Activated T-helper 9 cell treated with anti-CD3 and anti-CD28 coated beads, Interleukin-2, amount 50 U/mL, for 16 hours (primary cell): ENCODE data around the gene PLOD3.

Experiments used
- DNase-seq: peaks from one replicate; pipeline ENCODE4 v3.0.0-alpha.2; 2020; ENCODE audit warnings: low read depth

The PLOD3 gene

GRCh38 chr7:101179117-101179516 lies 38.3 kb downstream of the PLOD3 start:
- DNase-seq = no peak

- DNase-seq = no peak
These were observed 39.7 kb downstream of the PLOD3 start for GRCh38 chr7:101177644-101178043.

- no peak for DNase-seq
These were observed 41.7 kb downstream of the PLOD3 start for GRCh38 chr7:101175664-101176063.

- no peak for DNase-seq
These were observed 43.0 kb downstream of the PLOD3 start for GRCh38 chr7:101174322-101174854.

GRCh38 chr7:101173752-101174244 lies 43.6 kb downstream of the PLOD3 start:
- peak; percentile 35 for DNase-seq

- no peak for DNase-seq
These were observed 44.3 kb downstream of the PLOD3 start for GRCh38 chr7:101172854-101173751.

GRCh38 chr7:101172005-101172853 lies 45.2 kb downstream of the PLOD3 start:
- DNase-seq = no peak

GRCh38 chr7:101171442-101171837 lies 45.9 kb downstream of the PLOD3 start:
- DNase-seq = no peak

GRCh38 chr7:101170617-101171441 lies 46.6 kb downstream of the PLOD3 start:
- DNase-seq = no peak

GRCh38 chr7:101169838-101170551 lies 47.4 kb downstream of the PLOD3 start:
- peak; percentile 72 for DNase-seq

- no peak for DNase-seq
These were observed 48.1 kb downstream of the PLOD3 start for GRCh38 chr7:101169110-101169837.

GRCh38 chr7:101168412-101169049 lies 48.9 kb downstream of the PLOD3 start:
- DNase-seq = no peak

- no peak for DNase-seq
These were observed 49.6 kb downstream of the PLOD3 start for GRCh38 chr7:101167645-101168411.

- no peak for DNase-seq
These were observed 50.3 kb downstream of the PLOD3 start for GRCh38 chr7:101166909-101167644.

- DNase-seq = no peak
These were observed 50.8 kb downstream of the PLOD3 start for GRCh38 chr7:101166648-101166908.

GRCh38 chr7:101165958-101166647 lies 51.3 kb downstream of the PLOD3 start:
- DNase-seq = no peak

- peak; percentile 83 for DNase-seq
These were observed 52.1 kb downstream of the PLOD3 start, which contains the start of gene VGF for GRCh38 chr7:101165075-101165957. Gene VGF (minus strand): TSS chr7:101165569. CDS start chr7:101164843, 726 bp downstream.
